Keratinocyte (primary cell): ENCODE data around the gene SPATA16. TPM values are rescaled to one million over a fixed set of nuclear protein-coding genes. Genes with fewer than 3 reads are reported as not detected.

Source experiments
- DNase-seq: peaks from one replicate; pipeline ENCODE4 v3.0.0-alpha.2; 2011; ENCODE audit warnings: low read depth, missing footprints, low spot score
- FAIRE-seq: peaks from 2 replicates; lab custom pipeline; 2011; peaks lifted over from hg19 to GRCh38; lab: Jason Lieb, UNC
- H2AFZ ChIP-seq: 2 replicates; pipeline ENCODE4 v1.6.0; 2012; ENCODE audit warnings: low read length, control low read depth, inconsistent platforms; ENCODE audit not compliant: control insufficient read depth
- H3K27ac ChIP-seq: 2 replicates; pipeline ENCODE4 v1.5.1; 2011; ENCODE audit warnings: low read length; ENCODE audit not compliant: control insufficient read depth, insufficient read depth
- H3K27me3 ChIP-seq: 3 replicates; pipeline ENCODE4 v1.6.0; 2011; ENCODE audit warnings: low read length; ENCODE audit not compliant: control insufficient read depth, insufficient read depth; ENCODE audit errors: extremely low read depth
- H3K36me3 ChIP-seq, 2 experiments: 2 replicates in 1 of 2; 3 replicates in 1 of 2; pipeline ENCODE4 v1.5.1; 2011; ENCODE audit warnings: low read length in 2 of 2, mild to moderate bottlenecking in 1 of 2; ENCODE audit not compliant: control insufficient read depth in 2 of 2, insufficient read depth in 2 of 2; ENCODE audit errors: extremely low read depth in 1 of 2
- H3K4me1 ChIP-seq: 3 replicates; pipeline ENCODE4 v1.5.1; 2011; ENCODE audit warnings: low read length; ENCODE audit not compliant: control insufficient read depth, insufficient read depth; ENCODE audit errors: extremely low read depth
- H3K4me2 ChIP-seq: 3 replicates; pipeline ENCODE4 v1.6.0; 2011; ENCODE audit warnings: low read depth, low read length; ENCODE audit not compliant: control insufficient read depth, insufficient read depth; ENCODE audit errors: extremely low read depth
- H3K4me3 ChIP-seq, 3 experiments: fragments of 200-600 bp in 1 of 3; sonication (generic) in 1 of 3; 2 replicates in 2 of 3; 3 replicates in 1 of 3; pipeline ENCODE4 v1.5.1; 2011 to 2016; ENCODE audit warnings: low read length in 3 of 3, mild to moderate bottlenecking in 3 of 3, control low read depth in 2 of 3, inconsistent platforms in 1 of 3, low read depth in 1 of 3, mixed read lengths in 1 of 3, mixed run types in 1 of 3, moderate library complexity in 1 of 3; ENCODE audit not compliant: control insufficient read depth in 2 of 3, insufficient read depth in 2 of 3; ENCODE audit errors: extremely low read depth in 1 of 3
- H3K79me2 ChIP-seq: 2 replicates; pipeline ENCODE4 v1.6.0; 2012; ENCODE audit warnings: low read length; ENCODE audit not compliant: control insufficient read depth, insufficient read depth
- H3K9ac ChIP-seq: 3 replicates; pipeline ENCODE4 v1.6.0; 2011; ENCODE audit warnings: low read length; ENCODE audit not compliant: control insufficient read depth, insufficient read depth; ENCODE audit errors: extremely low read depth
- H3K9me1 ChIP-seq: 3 replicates; pipeline ENCODE4 v1.6.0; 2011; ENCODE audit warnings: low read length; ENCODE audit not compliant: control insufficient read depth, insufficient read depth; ENCODE audit errors: extremely low read depth
- H3K9me3 ChIP-seq: 2 replicates; pipeline ENCODE4 v1.5.1; 2012; ENCODE audit warnings: low read depth, low read length; ENCODE audit not compliant: control insufficient read depth
- H4K20me1 ChIP-seq: 3 replicates; pipeline ENCODE4 v1.6.0; 2011; ENCODE audit warnings: low read length; ENCODE audit not compliant: control insufficient read depth, insufficient read depth; ENCODE audit errors: extremely low read depth
- CTCF ChIP-seq, 3 experiments: IDR thresholded peaks in 1 of 3; conservative IDR thresholded peaks in 1 of 3; optimal IDR thresholded peaks in 1 of 3; 2 replicates in 2 of 3; 3 replicates in 1 of 3; pipeline versions ENCODE3 to v1.5.1; 2011; ENCODE audit warnings: low read length in 3 of 3, mild to moderate bottlenecking in 3 of 3, moderate library complexity in 2 of 3, control low read depth in 1 of 3, inconsistent platforms in 1 of 3; ENCODE audit not compliant: insufficient read depth in 2 of 3; ENCODE audit errors: extremely low read depth in 1 of 3
- EZH2 ChIP-seq: IDR thresholded peaks from one replicate; pipeline ENCODE4 v1.6.1; 2012; ENCODE audit warnings: inconsistent platforms, mild to moderate bottlenecking, low read length, moderate library complexity
- dilution Hi-C: fragments of 300-500 bp; cut with MboI; formaldehyde crosslinking; loops from one replicate; pipeline ENCODE4 v1.7.0; 2020; ENCODE audit warnings: low sequenced_read_pairs; ENCODE audit not compliant: extremely low pct_ligation_motif_present
- polyA plus RNA-seq, 5 experiments: library from polyadenylated mRNA; depleted of rRNA in 3 of 5; stranded (reverse) in 3 of 5; stranded (forward) in 1 of 5; unstranded in 1 of 5; fragments of >200 nt; gene quantifications; 1 replicate in 1 of 5; 2 replicates in 3 of 5; 3 replicates in 1 of 5; pipeline versions ENCODE4 v1.2.1 to v1.2.3, GENCODE V29; 2011 to 2012; ENCODE audit warnings: missing spikeins in 2 of 5, low read depth in 1 of 5, low replicate concordance in 1 of 5

Gene SPATA16
- polyA plus RNA-seq, 1 donor (not counting 4 experiments of a cell fraction or from before 2014, with no cell fraction given), result not detected

- dilution Hi-C loops, result no loop called here
Measured at GRCh38 chr3:173103469-173103868, 37.6 kb downstream of the SPATA16 start.

GRCh38 chr3:173098959-173099358 lies 42.1 kb downstream of the SPATA16 start:
- H3K4me2 ChIP-seq, result no peak overlapping the region
- no peaks in the 10 kb centered on the region for H4K20me1 ChIP-seq
- FAIRE-seq, result no peak
- no peak overlapping the region for H3K27ac ChIP-seq
- dilution Hi-C loops, result no loop called here
- no peaks in the 10 kb centered on the region for H3K4me1 ChIP-seq
- no peaks in the 10 kb centered on the region for H3K27me3 ChIP-seq
- no peak overlapping the region for H3K4me3 ChIP-seq
- H3K9me3 ChIP-seq, result no peaks in the 10 kb centered on the region
- H3K9me1 ChIP-seq, result no peaks in the 10 kb centered on the region
- no peak for DNase-seq
- no peak overlapping the region for H3K9ac ChIP-seq
- TF ChIP-seq EZH2, result no peak
- no peak for TF ChIP-seq CTCF (optimal IDR thresholded peaks at IDR 0.05 in 1 of 3, IDR thresholded peaks at IDR 0.05 in 1 of 3, conservative IDR thresholded peaks at IDR 0.05 in 1 of 3; ENCODE audit: extremely low read depth in 1 of 3, insufficient read depth in 2 of 3, low read length in 3 of 3)
- no peaks in the 10 kb centered on the region for H3K36me3 ChIP-seq
- H2AFZ ChIP-seq, result no peak overlapping the region
- no peaks in the 10 kb centered on the region for H3K79me2 ChIP-seq

More at GRCh38 chr3:173103469-173103868, 37.6 kb downstream of the SPATA16 start:
- Histone ChIP-seq H3K27ac (no peak overlapping the region), H2AFZ (no peak overlapping the region), H3K9me3 (no peaks in the 10 kb centered on the region), H3K9me1 (no peaks in the 10 kb centered on the region), H3K27me3 (no peaks in the 10 kb centered on the region), H3K36me3 (no peaks in the 10 kb centered on the region), H3K4me2 (no peak overlapping the region), H3K79me2 (no peaks in the 10 kb centered on the region), H3K9ac (no peak overlapping the region), H3K4me1 (no peaks in the 10 kb centered on the region), H4K20me1 (no peaks in the 10 kb centered on the region), H3K4me3 (no peak overlapping the region)
- FAIRE-seq (no peak), DNase-seq (no peak)
- no peak for TF ChIP-seq EZH2
- no peak for TF ChIP-seq CTCF (optimal IDR thresholded peaks at IDR 0.05 in 1 of 3, IDR thresholded peaks at IDR 0.05 in 1 of 3, conservative IDR thresholded peaks at IDR 0.05 in 1 of 3; ENCODE audit: extremely low read depth in 1 of 3, insufficient read depth in 2 of 3, low read length in 3 of 3)
